Body of pancreas (tissue), 4 donors: ENCODE data around the gene P4HB. TPM values are rescaled to one million over a fixed set of nuclear protein-coding genes. Genes with fewer than 3 reads are reported as not detected.

ENCODE experiments used
- ATAC-seq: fragments of 150-250 bp; one replicate; pipeline ENCODE4 v1.9.1; 2016
- DNase-seq, 4 donors: peaks; one replicate each; pipeline ENCODE4 v3.0.0-alpha.2; 2019
- H3K27ac ChIP-seq, 4 donors: fragments of 200-600 bp; sonication (generic); 1 replicate in 3 of 4; 2 replicates in 1 of 4; pipeline versions ENCODE4 v1.5.1 to v1.6.1; 2016 to 2019; ENCODE audit warnings: mild to moderate bottlenecking in 1 of 4, mixed read lengths in 1 of 4, moderate library complexity in 1 of 4
- H3K27me3 ChIP-seq, 2 donors: fragments of 200-600 bp; sonication (generic); one replicate each; pipeline ENCODE4 v1.6.0; 2016; ENCODE audit warnings: mild to moderate bottlenecking in 1 of 2
- H3K36me3 ChIP-seq, 2 donors: fragments of 200-600 bp; sonication (generic); replicated peaks in 1 of 2; 2 replicates each; pipeline ENCODE4 v1.5.1; 2016; ENCODE audit warnings: low read depth in 2 of 2; ENCODE audit not compliant: insufficient read depth in 1 of 2
- H3K4me1 ChIP-seq: fragments of 200-600 bp; sonication (generic); one replicate; pipeline ENCODE4 v1.6.0; 2016
- H3K4me3 ChIP-seq, 2 donors: fragments of 200-600 bp; sonication (generic); 1 replicate in 1 of 2; 2 replicates in 1 of 2; pipeline ENCODE4 v1.5.1; 2016 to 2019
- H3K9me3 ChIP-seq, 3 donors: fragments of 200-600 bp; sonication (generic); 1 replicate in 2 of 3; 2 replicates in 1 of 3; pipeline ENCODE4 v1.5.1; 2016
- CTCF ChIP-seq, 7 experiments: fragments of 450-650 bp in 4 of 7; fragments of 200-600 bp in 3 of 7; sonication (generic) in 3 of 7; IDR thresholded peaks; one replicate each; pipeline ENCODE4 v1.5.1; 2016 to 2019; ENCODE audit warnings: antibody characterized with exemption in 7 of 7
- POLR2A ChIP-seq, 3 donors: fragments of 450-650 bp; IDR thresholded peaks; one replicate each; pipeline ENCODE4 v1.6.1; 2016; ENCODE audit warnings: antibody characterized with exemption in 3 of 3, mild to moderate bottlenecking in 2 of 3
- WGBS, 2 donors: methylation state at CpG; one replicate each; pipeline ENCODE4 v1.1.5; 2017; 5-methylcytosine and 5-hydroxymethylcytosine counted together
- intact Hi-C: fragments of 100-400 bp; cut with DNase I; formaldehyde crosslinking; loops from one replicate; pipeline ENCODE4 v1.15.1; 2023
- total RNA-seq, 2 donors: library from RNA; depleted of rRNA; stranded (reverse); fragments of >200 nt; gene quantifications; one replicate each; pipeline ENCODE4 v1.1.0, GENCODE V29; 2016

The P4HB gene
- total RNA-seq, 2 donors from 2014 or later = 1,462 to 4,394 TPM

DNA sequence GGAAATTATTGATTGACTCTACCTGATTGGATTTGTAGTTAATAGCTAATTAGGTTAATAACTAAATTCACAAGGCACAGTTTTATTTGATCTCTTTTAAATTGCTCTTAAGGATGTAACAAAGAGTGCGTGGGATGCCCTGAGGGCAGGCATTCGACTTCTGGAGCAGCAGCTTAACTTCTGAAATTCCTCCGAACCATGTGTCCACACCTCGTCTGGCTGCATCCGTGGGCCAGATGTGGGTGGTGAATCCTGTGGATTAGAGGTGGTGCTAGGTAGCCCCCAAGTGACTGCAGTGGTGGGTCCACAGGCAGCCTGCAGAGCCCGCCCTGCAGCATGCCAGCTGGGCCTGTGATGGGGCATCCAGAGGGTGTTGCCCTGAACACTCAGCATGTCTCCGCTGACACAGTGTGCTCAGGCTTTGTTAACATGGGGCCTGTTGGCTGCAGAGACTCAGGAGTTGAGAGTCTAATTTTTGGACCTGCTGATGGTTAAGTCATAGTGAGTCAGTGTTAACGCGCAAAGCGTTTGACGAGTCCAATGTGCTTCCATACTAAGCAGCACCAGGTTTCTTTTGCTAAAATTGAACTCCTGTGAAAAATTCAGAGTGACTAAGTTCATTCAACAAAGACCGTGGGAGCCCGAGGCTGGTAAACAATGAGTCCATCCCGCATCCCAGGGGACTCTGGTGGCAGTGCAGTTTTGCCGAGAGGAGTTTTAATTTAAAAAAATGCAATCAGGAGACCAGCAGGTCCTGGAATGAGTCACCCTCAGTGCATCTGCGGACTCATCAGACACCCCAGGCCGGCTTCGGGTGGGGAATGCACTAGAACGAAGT is 37.9 kb upstream of the P4HB start:
- peaks cover 4% of the 10 kb centered on the region in 2 donors for H3K36me3 ChIP-seq
- no peak for ATAC-seq
- H3K27ac ChIP-seq = no peak overlapping the region
- no peaks in the 10 kb centered on the region for H3K9me3 ChIP-seq
- no peak for DNase-seq
- no peaks in the 10 kb centered on the region for H3K27me3 ChIP-seq
- 88 to 93% methylated on average over 18 to 19 of the region's 19 CpGs for WGBS, 2 donors
- H3K4me1 ChIP-seq = peaks cover 18% of the 10 kb centered on the region
- no peak overlapping the region for H3K4me3 ChIP-seq
- intact Hi-C loops = no loop called here
- TF ChIP-seq CTCF (IDR thresholded peaks at IDR 0.05) = no peak
- TF ChIP-seq POLR2A (IDR thresholded peaks at IDR 0.05) = no peak

- DNase-seq (no peak), ATAC-seq (no peak)
- Histone ChIP-seq H3K36me3 (peaks cover 4% of the 10 kb centered on the region in 2 donors), H3K27ac (no peak overlapping the region), H3K9me3 (no peaks in the 10 kb centered on the region), H3K4me3 (no peak overlapping the region), H3K4me1 (peaks cover 16% of the 10 kb centered on the region), H3K27me3 (no peaks in the 10 kb centered on the region)
- WGBS, 2 donors = 85 to 89% methylated on average over 11 of the region's 11 CpGs
- intact Hi-C loops = no loop called here
- no peak for TF ChIP-seq CTCF (IDR thresholded peaks at IDR 0.05)
- no peak for TF ChIP-seq POLR2A (IDR thresholded peaks at IDR 0.05)
Observed at GRCh38 chr17:81895400-81895799, 35.1 kb upstream of the P4HB start.

DNA sequence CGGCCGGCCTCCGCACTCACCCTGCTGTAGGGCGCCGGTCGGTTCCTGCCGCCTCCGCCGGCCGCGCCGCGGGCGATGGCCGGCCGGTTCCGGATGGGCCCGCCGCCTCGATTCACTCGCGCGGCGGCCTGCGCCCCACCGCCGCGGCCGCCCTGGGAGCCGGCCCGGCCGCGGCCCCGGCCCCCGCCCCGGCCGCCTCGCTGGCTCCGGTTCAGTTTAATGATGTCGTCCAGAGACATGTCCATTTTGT is 30.9 kb upstream of the P4HB start:
- no peaks in the 10 kb centered on the region for H3K9me3 ChIP-seq
- TF ChIP-seq CTCF (IDR thresholded peaks at IDR 0.05) (no peak), POLR2A (IDR thresholded peaks at IDR 0.05) (no peak)
- DNase-seq (no peak), ATAC-seq (no peak)
- intact Hi-C loops = no loop called here
- H3K36me3 ChIP-seq = peaks cover 6 to 13% of the 10 kb centered on the region in 2 donors
- H3K4me3 ChIP-seq = peak overlapping the region; percentile 31 to 85
- WGBS, 2 donors = 0 to 1% methylated on average over 1 to 40 of the region's 40 CpGs
- peak overlapping the region; percentile 63 to 96 (median 90) for H3K27ac ChIP-seq
- peaks cover 26% of the 10 kb centered on the region for H3K4me1 ChIP-seq
- no peaks in the 10 kb centered on the region for H3K27me3 ChIP-seq

DNA sequence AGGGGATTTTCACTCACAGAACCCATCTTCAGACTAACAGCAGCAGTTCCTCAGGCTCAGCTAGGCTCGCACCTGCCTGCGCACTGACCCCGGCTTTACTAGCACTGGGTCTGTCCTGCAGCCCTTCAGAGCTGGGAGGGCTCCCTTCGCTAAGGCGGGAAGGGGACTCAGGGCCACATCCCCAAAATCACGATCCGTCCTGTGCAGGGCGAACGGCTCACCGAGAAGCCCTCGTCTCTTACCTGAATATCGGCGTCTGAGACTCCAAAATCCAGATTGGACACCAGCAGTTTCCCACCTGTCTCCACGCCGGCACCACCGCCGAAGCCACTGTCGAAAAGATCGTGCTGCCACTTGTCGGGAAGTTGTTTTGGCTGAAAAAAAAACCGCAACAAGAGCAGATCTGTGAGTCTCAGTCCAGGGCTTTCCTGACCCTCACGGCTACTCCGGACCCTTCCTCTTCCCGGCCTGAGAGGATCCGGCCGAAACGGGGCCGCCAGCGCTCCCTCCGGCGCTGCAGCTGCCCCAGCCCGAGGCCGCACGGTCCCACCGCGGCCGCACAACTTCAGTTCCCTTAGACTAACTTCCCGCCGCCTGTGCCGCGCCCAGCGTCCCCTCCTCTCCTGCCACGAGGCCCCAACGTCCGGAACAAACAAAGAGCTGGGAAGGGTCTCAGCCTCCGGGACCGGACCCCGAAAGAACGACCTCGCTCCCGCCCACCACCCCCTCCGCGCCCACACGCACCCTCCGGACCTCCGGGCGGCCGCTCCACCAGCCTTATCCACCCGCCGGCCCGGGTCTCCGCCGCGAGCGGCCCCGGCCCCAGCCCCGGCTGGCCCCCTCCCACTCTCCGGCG is 30.3 kb upstream of the P4HB start:
- Histone ChIP-seq H3K4me3 (peak overlapping the region; percentile 31 to 85), H3K27ac (peak overlapping the region; percentile 63 to 96 (median 90)), H3K9me3 (no peaks in the 10 kb centered on the region), H3K36me3 (peaks cover 6 to 13% of the 10 kb centered on the region in 2 donors), H3K4me1 (peaks cover 26% of the 10 kb centered on the region), H3K27me3 (no peaks in the 10 kb centered on the region)
- TF ChIP-seq CTCF (IDR thresholded peaks at IDR 0.05) = no peak
- no peak for TF ChIP-seq POLR2A (IDR thresholded peaks at IDR 0.05)
- no peak for DNase-seq
- 0 to 6% methylated on average over 1 to 69 of the region's 69 CpGs for WGBS, 2 donors
- peak; percentile 1 for ATAC-seq
- intact Hi-C loops = no loop called here
